HG03039 (cell line): ENCODE results near the gene ACE2.

Experiments
- ATAC-seq: cut with Tn5 transposase; IDR thresholded peaks from one replicate; pipeline ENCODE4 v1.9.1; 2021; ENCODE audit warnings: mild to moderate bottlenecking, moderate library complexity; ENCODE audit not compliant: unreplicated experiment

Gene ACE2

GRCh38 chrX:15576019-15576418, 24.7 kb downstream of the ACE2 start:
- no peak for ATAC-seq

- ATAC-seq, result no peak
Measured at GRCh38 chrX:15574017-15574416, 26.7 kb downstream of the ACE2 start.

GRCh38 chrX:15570145-15570544, 30.6 kb downstream of the ACE2 start:
- no peak for ATAC-seq

GRCh38 chrX:15567886-15568616, 32.7 kb downstream of the ACE2 start:
- no peak for ATAC-seq

DNA sequence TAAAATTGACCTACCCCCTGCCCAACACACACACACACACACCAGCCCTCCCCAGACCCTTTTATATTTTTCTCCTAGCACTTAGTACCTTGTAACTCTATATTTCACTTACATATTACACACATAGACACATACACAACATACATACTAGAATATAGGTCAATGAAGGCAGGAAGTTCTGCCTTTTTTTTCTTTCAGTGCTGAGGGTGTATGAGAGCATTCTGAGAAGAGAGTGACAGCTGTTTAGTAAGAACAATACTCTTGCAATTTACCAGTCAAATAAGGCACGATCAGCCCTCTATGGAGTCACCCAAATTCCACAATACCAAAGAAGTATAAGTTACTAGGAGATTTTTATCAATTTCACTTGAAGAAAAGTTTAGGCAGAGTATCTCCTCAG, 33.5 kb downstream of the ACE2 start:
- no peak for ATAC-seq

GRCh38 chrX:15566244-15566643, 34.5 kb downstream of the ACE2 start:
- no peak for ATAC-seq

- no peak for ATAC-seq
Measured at GRCh38 chrX:15564981-15565579, 35.7 kb downstream of the ACE2 start.

DNA sequence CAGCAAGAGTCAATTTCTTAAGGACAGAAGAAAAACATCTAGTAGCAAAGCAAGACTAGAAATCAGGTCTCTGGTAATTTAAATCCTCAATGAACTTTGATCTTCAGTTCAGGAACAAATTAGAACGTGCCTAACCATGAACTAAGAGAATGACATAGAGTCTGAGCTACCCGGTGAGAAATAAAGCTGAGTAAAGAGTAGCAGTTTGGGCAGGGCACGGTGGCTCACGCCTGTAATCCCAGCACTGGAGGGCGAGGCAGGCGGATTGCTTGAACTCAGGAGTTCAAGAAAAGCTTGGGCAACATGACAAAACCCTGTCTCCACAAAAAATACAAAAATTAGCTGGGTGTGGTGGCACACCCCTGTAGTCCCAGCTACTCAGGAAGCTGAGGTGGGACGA, 37.7 kb downstream of the ACE2 start:
- no peak for ATAC-seq

DNA sequence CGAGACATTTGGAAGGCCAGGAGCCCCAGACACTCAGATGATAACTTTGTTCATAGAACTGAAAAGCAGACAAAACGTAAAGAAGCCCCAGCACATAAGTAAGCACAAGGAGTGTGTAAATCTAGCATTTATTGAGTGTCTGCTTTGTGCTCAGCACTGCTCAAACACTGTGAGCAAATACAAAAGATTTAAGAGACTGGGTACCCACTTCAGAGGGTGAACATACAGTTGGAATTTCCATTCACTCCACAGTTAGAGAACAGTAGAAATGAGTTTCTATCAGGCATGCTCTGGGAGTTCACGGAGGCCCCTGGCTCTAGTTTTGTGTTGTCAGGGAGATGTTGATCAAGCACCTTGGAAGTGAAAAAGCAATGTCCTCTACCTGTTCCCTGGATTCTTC, 39.8 kb downstream of the ACE2 start:
- ATAC-seq, result no peak

GRCh38 chrX:15559227-15559626, 41.5 kb downstream of the ACE2 start:
- ATAC-seq, result no peak

- no peak for ATAC-seq
Measured at GRCh38 chrX:15549189-15550012, 51.4 kb downstream of the ACE2 start.

- no peak for ATAC-seq
Measured at GRCh38 chrX:15547356-15547755, 53.4 kb downstream of the ACE2 start.

- no peak for ATAC-seq
Measured at GRCh38 chrX:15546745-15547144, 54.0 kb downstream of the ACE2 start.

GRCh38 chrX:15530318-15530717, 70.4 kb downstream of the ACE2 start:
- ATAC-seq, result no peak

- ATAC-seq, result no peak
Measured at GRCh38 chrX:15529165-15529564, 71.6 kb downstream of the ACE2 start.

- no peak for ATAC-seq
Measured at GRCh38 chrX:15525664-15526416, 74.9 kb downstream of the ACE2 start.

DNA sequence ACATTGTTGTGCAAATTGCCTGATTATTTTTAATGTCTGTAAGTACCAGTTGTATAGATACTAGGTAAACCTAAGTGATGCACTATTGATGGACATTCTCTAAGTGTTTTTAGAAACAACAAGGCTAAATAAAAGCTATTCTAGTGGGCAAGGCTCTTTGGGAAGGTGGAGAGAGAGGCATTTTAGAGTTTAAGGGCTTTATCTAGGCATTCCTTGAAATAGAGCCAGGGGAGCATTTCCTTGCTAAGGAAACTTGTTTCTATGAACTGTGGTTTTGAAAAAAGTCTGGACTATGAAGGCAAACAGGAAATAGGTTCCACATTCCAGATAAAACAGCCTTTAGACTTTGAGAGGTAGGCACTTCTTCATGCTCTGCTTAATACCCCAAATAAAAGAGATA, 76.3 kb downstream of the ACE2 start:
- no peak for ATAC-seq

GRCh38 chrX:15523088-15523487, 77.7 kb downstream of the ACE2 start:
- no peak for ATAC-seq

- ATAC-seq, result no peak
Measured at GRCh38 chrX:15522464-15522863, 78.3 kb downstream of the ACE2 start.

GRCh38 chrX:15515931-15516330, 84.8 kb downstream of the ACE2 start:
- ATAC-seq, result no peak

GRCh38 chrX:15514279-15514678, 86.5 kb downstream of the ACE2 start:
- ATAC-seq, result no peak
